Peyer's patch (tissue), 4 donors: ENCODE results near the gene TMEM41A. TPM values are rescaled to one million over a fixed set of nuclear protein-coding genes. Genes with fewer than 3 reads are reported as not detected.

Experiments used
- DNase-seq, 3 donors: peaks; one replicate each; pipeline ENCODE4 v3.0.0-alpha.2; 2017 to 2019
- H3K27ac ChIP-seq, 4 donors: fragments of 200-600 bp; sonication (generic); one replicate each; pipeline ENCODE4 v1.5.1; 2016 to 2019
- H3K27me3 ChIP-seq, 2 donors: fragments of 200-600 bp; sonication (generic); one replicate each; pipeline ENCODE4 v1.5.1; 2019
- H3K36me3 ChIP-seq, 3 donors: fragments of 200-600 bp; sonication (generic); one replicate each; pipeline ENCODE4 v1.5.1; 2016 to 2019
- H3K4me1 ChIP-seq, 4 donors: fragments of 200-600 bp; sonication (generic); one replicate each; pipeline ENCODE4 v1.5.1; 2016 to 2019
- H3K4me3 ChIP-seq, 4 donors: fragments of 200-600 bp; sonication (generic); 1 replicate in 3 of 4; 2 replicates in 1 of 4; pipeline ENCODE4 v1.5.1; 2016 to 2019; ENCODE audit warnings: mild to moderate bottlenecking in 1 of 4
- H3K9me3 ChIP-seq, 4 donors: fragments of 200-600 bp; sonication (generic); one replicate each; pipeline ENCODE4 v1.5.1; 2016 to 2019; ENCODE audit warnings: mild to moderate bottlenecking in 1 of 4
- CTCF ChIP-seq, 6 experiments: fragments of 450-650 bp in 4 of 6; fragments of 200-600 bp in 2 of 6; sonication (generic) in 1 of 6; IDR thresholded peaks; one replicate each; pipeline ENCODE4 v1.5.1; 2017 to 2019; ENCODE audit warnings: antibody characterized with exemption in 6 of 6, mild to moderate bottlenecking in 3 of 6, moderate library complexity in 1 of 6
- POLR2A ChIP-seq, 2 donors: fragments of 450-650 bp; IDR thresholded peaks; one replicate each; pipeline ENCODE4 v1.5.1; 2017; ENCODE audit warnings: antibody characterized with exemption in 2 of 2, mild to moderate bottlenecking in 2 of 2, moderate library complexity in 2 of 2
- total RNA-seq, 4 donors: library from RNA; depleted of rRNA; stranded (reverse); fragments of >200 nt; gene quantifications; one replicate each; pipeline ENCODE4 v1.1.0, GENCODE V29; 2016

Gene TMEM41A
- total RNA-seq, 4 donors from 2014 or later = 19.8 to 114 (median 90.1) TPM

GRCh38 chr3:185530856-185531255 lies 32.0 kb upstream of the TMEM41A start:
- no peaks in the 10 kb centered on the region for H3K9me3 ChIP-seq
- H3K36me3 ChIP-seq = peaks cover 0 to 7% (median 0%) of the 10 kb centered on the region in 3 donors
- peak in 1 of 3 donors; percentile 3 for DNase-seq
- no peak for TF ChIP-seq POLR2A (IDR thresholded peaks at IDR 0.05)
- no peak for TF ChIP-seq CTCF (IDR thresholded peaks at IDR 0.05)
- no peak overlapping the region for H3K4me3 ChIP-seq
- no peaks in the 10 kb centered on the region for H3K4me1 ChIP-seq
- H3K27ac ChIP-seq = no peak overlapping the region
- no peaks in the 10 kb centered on the region for H3K27me3 ChIP-seq

GRCh38 chr3:185528532-185528931 lies 29.7 kb upstream of the TMEM41A start:
- Histone ChIP-seq H3K4me1 (no peaks in the 10 kb centered on the region), H3K4me3 (no peak overlapping the region), H3K27me3 (no peaks in the 10 kb centered on the region), H3K36me3 (peaks cover 0 to 7% (median 0%) of the 10 kb centered on the region in 3 donors), H3K27ac (no peak overlapping the region), H3K9me3 (no peaks in the 10 kb centered on the region)
- TF ChIP-seq CTCF (IDR thresholded peaks at IDR 0.05) (no peak), POLR2A (IDR thresholded peaks at IDR 0.05) (no peak)
- peak in 1 of 3 donors; percentile 19 for DNase-seq

- peak in 2 of 3 donors; percentile 52 to 67 for DNase-seq
- H3K27ac ChIP-seq = no peak overlapping the region
- H3K9me3 ChIP-seq = no peaks in the 10 kb centered on the region
- H3K4me3 ChIP-seq = no peak overlapping the region
- no peaks in the 10 kb centered on the region for H3K27me3 ChIP-seq
- TF ChIP-seq CTCF (IDR thresholded peaks at IDR 0.05) = peak in 1 of 6 experiments; percentile 4
- TF ChIP-seq POLR2A (IDR thresholded peaks at IDR 0.05) = no peak
- H3K4me1 ChIP-seq = no peaks in the 10 kb centered on the region
- H3K36me3 ChIP-seq = peaks cover 0 to 7% (median 0%) of the 10 kb centered on the region in 3 donors
Measured at GRCh38 chr3:185527364-185527763, 28.5 kb upstream of the TMEM41A start.

GRCh38 chr3:185526349-185526951 lies 27.6 kb upstream of the TMEM41A start:
- Histone ChIP-seq H3K36me3 (peaks cover 0 to 11% (median 0%) of the 10 kb centered on the region in 3 donors), H3K9me3 (no peaks in the 10 kb centered on the region), H3K27me3 (no peaks in the 10 kb centered on the region), H3K4me1 (no peaks in the 10 kb centered on the region), H3K4me3 (no peak overlapping the region), H3K27ac (no peak overlapping the region)
- DNase-seq = peak in 1 of 3 donors; percentile 2
- TF ChIP-seq POLR2A (IDR thresholded peaks at IDR 0.05) (no peak), CTCF (IDR thresholded peaks at IDR 0.05) (no peak)

GRCh38 chr3:185521349-185522138 lies 22.7 kb upstream of the TMEM41A start:
- no peak overlapping the region for H3K4me3 ChIP-seq
- no peaks in the 10 kb centered on the region for H3K4me1 ChIP-seq
- TF ChIP-seq CTCF (IDR thresholded peaks at IDR 0.05) (no peak), POLR2A (IDR thresholded peaks at IDR 0.05) (no peak)
- no peak for DNase-seq
- no peaks in the 10 kb centered on the region for H3K27me3 ChIP-seq
- H3K36me3 ChIP-seq = peaks cover 0 to 10% (median 0%) of the 10 kb centered on the region in 3 donors
- no peaks in the 10 kb centered on the region for H3K9me3 ChIP-seq
- H3K27ac ChIP-seq = no peak overlapping the region
